HFFc6 (cell line): ENCODE results near the gene SIL1. TPM values are rescaled to one million over a fixed set of nuclear protein-coding genes. Genes with fewer than 3 reads are reported as not detected.
"Not testable (repeated sequence)": the region's sequence is repeated elsewhere in the genome, so short reads cannot be mapped to it uniquely, and the experiment has no call there.

Source experiments
- DNase-seq: peaks from one replicate; pipeline ENCODE4 v3.0.0-alpha.2; 2018
- H3K27ac Mint-ChIP-seq: 2 replicates; pipeline ENCODE4 v1.8.0; 2020; ENCODE audit warnings: mild to moderate bottlenecking, mixed read lengths
- H3K27me3 Mint-ChIP-seq: 2 replicates; pipeline ENCODE4 v1.8.0; 2021; ENCODE audit warnings: mild to moderate bottlenecking, moderate library complexity, mixed read lengths; ENCODE audit not compliant: insufficient read depth
- H3K36me3 Mint-ChIP-seq: 2 replicates; pipeline ENCODE4 v1.8.0; 2021; ENCODE audit warnings: low read depth, mixed read lengths
- H3K4me1 Mint-ChIP-seq: 2 replicates; pipeline ENCODE4 v1.8.0; 2020; ENCODE audit warnings: low read depth, mixed read lengths
- H3K4me3 Mint-ChIP-seq: 2 replicates; pipeline ENCODE4 v1.8.0; 2020; ENCODE audit warnings: mild to moderate bottlenecking, moderate library complexity, mixed read lengths
- H3K9me3 Mint-ChIP-seq: 2 replicates; pipeline ENCODE4 v1.8.0; 2020; ENCODE audit warnings: mild to moderate bottlenecking, mixed read lengths
- CTCF ChIP-seq: fragments of 200-600 bp; sonication (generic); IDR thresholded peaks from 2 replicates; pipeline ENCODE4 v1.5.0; 2021; ENCODE audit warnings: antibody characterized with exemption, mild to moderate bottlenecking
- total RNA-seq, 6 experiments: library from RNA; stranded (reverse); fragmentation: NEBNext Ultra II Directional; extraction: Animal tissue kit (Norgen Biotek cat#: 25700); gene quantifications; 2 replicates in 1 of 6; 3 replicates in 5 of 6; pipeline ENCODE4 v1.2.3, GENCODE V29; 2021

The SIL1 gene
- total RNA-seq, 6 experiments from 2014 or later = 64.7 to 84.7 (median 78.7) TPM

GRCh38 chr5:138925090-138925635, 273.0 kb downstream of the SIL1 start:
- Mint-ChIP-seq H3K9me3 (no peaks in the 10 kb centered on the region), H3K4me3 (no peak overlapping the region), H3K4me1 (peaks cover 12% of the 10 kb centered on the region), H3K27ac (no peak overlapping the region), H3K27me3 (peaks cover 3% of the 10 kb centered on the region), H3K36me3 (peaks cover 42% of the 10 kb centered on the region)
- DNase-seq = no peak
- TF ChIP-seq CTCF = no peak

- Mint-ChIP-seq H3K9me3 (no peaks in the 10 kb centered on the region), H3K4me1 (peaks cover 12% of the 10 kb centered on the region), H3K36me3 (peaks cover 37% of the 10 kb centered on the region), H3K27me3 (peaks cover 3% of the 10 kb centered on the region), H3K4me3 (no peak overlapping the region), H3K27ac (no peak overlapping the region)
- no peak for DNase-seq
- no peak for TF ChIP-seq CTCF
Observed at GRCh38 chr5:138922494-138922893, 275.7 kb downstream of the SIL1 start.

GRCh38 chr5:138921362-138921761, 276.8 kb downstream of the SIL1 start:
- DNase-seq = not testable (repeated sequence)

GRCh38 chr5:138920181-138920580, 278.0 kb downstream of the SIL1 start:
- H3K27ac Mint-ChIP-seq = no peak overlapping the region
- no peak for TF ChIP-seq CTCF
- no peaks in the 10 kb centered on the region for H3K27me3 Mint-ChIP-seq
- no peak for DNase-seq
- H3K36me3 Mint-ChIP-seq = peaks cover 17% of the 10 kb centered on the region; the same call in 1 of the 2 replicates
- peaks cover 12% of the 10 kb centered on the region for H3K4me1 Mint-ChIP-seq
- no peak overlapping the region for H3K4me3 Mint-ChIP-seq
- no peaks in the 10 kb centered on the region for H3K9me3 Mint-ChIP-seq

More at GRCh38 chr5:138921362-138921761, 276.8 kb downstream of the SIL1 start:
- peaks cover 12% of the 10 kb centered on the region for H3K4me1 Mint-ChIP-seq
- H3K27me3 Mint-ChIP-seq, H3K4me3 Mint-ChIP-seq, H3K9me3 Mint-ChIP-seq: not testable (repeated sequence)
- peaks cover 27% of the 10 kb centered on the region for H3K36me3 Mint-ChIP-seq
- peak overlapping the region; percentile 55 for H3K27ac Mint-ChIP-seq

GRCh38 chr5:138918686-138919085, 279.5 kb downstream of the SIL1 start:
- Mint-ChIP-seq H3K27me3 (no peaks in the 10 kb centered on the region), H3K4me3 (no peak overlapping the region), H3K27ac (no peak overlapping the region), H3K9me3 (no peaks in the 10 kb centered on the region), H3K4me1 (peaks cover 12% of the 10 kb centered on the region), H3K36me3 (peaks cover 12% of the 10 kb centered on the region; the same call in 1 of the 2 replicates)
- DNase-seq = no peak
- TF ChIP-seq CTCF = no peak

- Mint-ChIP-seq H3K4me1 (peaks cover 31% of the 10 kb centered on the region), H3K9me3 (no peaks in the 10 kb centered on the region), H3K4me3 (no peak overlapping the region), H3K27me3 (no peaks in the 10 kb centered on the region; the same call in 1 of the 2 replicates), H3K36me3 (peaks cover 26% of the 10 kb centered on the region), H3K27ac (no peak overlapping the region)
- no peak for DNase-seq
- no peak for TF ChIP-seq CTCF
Observed at GRCh38 chr5:138914338-138914737, 283.8 kb downstream of the SIL1 start.
